ENCODE data around the gene TTC38.
A peak's percentile ranks its signal among the peaks of the same experiment; 100 is the strongest.
"Not testable (repeated sequence)": the region's sequence is repeated elsewhere in the genome, so short reads cannot be mapped to it uniquely, and the experiment has no call there.

The TTC38 gene

GRCh38 chr22:46247443-46247975 lies 20.3 kb upstream of the TTC38 start:
- DNase-seq, result no peak

- peak; percentile 68 for DNase-seq
Observed at GRCh38 chr22:46250035-46250782, 17.6 kb upstream of the TTC38 start, which contains the start of gene CDPF1. Gene CDPF1, minus strand, starts transcription at chr22:46250293. Its CDS starts 2,009 bp downstream, at chr22:46248284.

- no peak for DNase-seq
Observed at GRCh38 chr22:46250783-46251125, 17.1 kb upstream of the TTC38 start.

- DNase-seq, result no peak
Observed at GRCh38 chr22:46251266-46251665, 16.5 kb upstream of the TTC38 start.

GRCh38 chr22:46251816-46252380 lies 15.9 kb upstream of the TTC38 start:
- no peak for DNase-seq

- no peak for DNase-seq
Observed at GRCh38 chr22:46256358-46256958, 11.3 kb upstream of the TTC38 start.

GRCh38 chr22:46259374-46259773 lies 8.4 kb upstream of the TTC38 start:
- no peak for DNase-seq

GRCh38 chr22:46260038-46260437 lies 7.8 kb upstream of the TTC38 start:
- no peak for DNase-seq

- no peak for DNase-seq
Observed at GRCh38 chr22:46262449-46263215, 5.2 kb upstream of the TTC38 start.

GRCh38 chr22:46263216-46263590 lies 4.6 kb upstream of the TTC38 start, which contains the start of gene PKDREJ:
Gene PKDREJ, minus strand, starts transcription at chr22:46263343. Its CDS starts 21 bp downstream, at chr22:46263322.
- no peak for DNase-seq

- not testable (repeated sequence) for DNase-seq
Observed at GRCh38 chr22:46264520-46264919, 3.3 kb upstream of the TTC38 start.

- not testable (repeated sequence) for DNase-seq
Observed at GRCh38 chr22:46265627-46266026, 2.2 kb upstream of the TTC38 start.

- DNase-seq, result no peak
Observed at GRCh38 chr22:46269564-46269963, 1.8 kb downstream of the TTC38 start.

- DNase-seq, result no peak
Observed at GRCh38 chr22:46272196-46272595, 4.4 kb downstream of the TTC38 start.

- DNase-seq, result no peak
Observed at GRCh38 chr22:46272762-46273431, 5.1 kb downstream of the TTC38 start.

GRCh38 chr22:46273432-46274148 lies 5.8 kb downstream of the TTC38 start:
- no peak for DNase-seq

- DNase-seq, result no peak
Observed at GRCh38 chr22:46274381-46274780, 6.6 kb downstream of the TTC38 start.

- no peak for DNase-seq
Observed at GRCh38 chr22:46275455-46276122, 7.8 kb downstream of the TTC38 start.

GRCh38 chr22:46276563-46276962 lies 8.8 kb downstream of the TTC38 start:
- no peak for DNase-seq

GRCh38 chr22:46278656-46279645 lies 11.1 kb downstream of the TTC38 start:
- no peak for DNase-seq
